HEK293T (cell line): ENCODE results near the gene CIB4.

Experiments used
- ELF4 ChIP-seq: fragments of 450-650 bp; IDR thresholded peaks from 2 replicates; pipeline ENCODE4 v1.6.1; 2017; ENCODE audit warnings: antibody characterized with exemption
- FOXA1 ChIP-seq: fragments of 450-650 bp; IDR thresholded peaks from 2 replicates; pipeline ENCODE4 v1.6.1; 2016; ENCODE audit warnings: mild to moderate bottlenecking

GRCh38 chr2:26679867-26680266 lies 38.7 kb upstream of the CIB4 start:
- TF ChIP-seq ELF4 (no peak), FOXA1 (no peak)
